HEK293T (cell line): Measurements from ENCODE around the gene CD7.

Experiments used
- CTCF ChIA-PET: fragments of 350-600 bp; formaldehyde crosslinking; extraction: SDS; loops from one replicate; lab custom pipeline; 2021; ENCODE audit warnings: antibody characterized with exemption, inconsistent platforms; lab: Yijun Ruan, JAX
- POLR2A ChIA-PET: fragments of 350-600 bp; formaldehyde crosslinking; extraction: SDS; loops from one replicate; lab custom pipeline; 2020; ENCODE audit warnings: antibody characterized with exemption, inconsistent platforms; lab: Yijun Ruan, JAX
- DNase-seq: peaks from one replicate; pipeline ENCODE4 v3.0.0; 2012; ENCODE audit warnings: mixed read lengths; ENCODE audit errors: extremely low spot score
- ARNT ChIP-seq: fragments of 450-650 bp; IDR thresholded peaks from 2 replicates; pipeline ENCODE4 v1.6.1; 2017; ENCODE audit warnings: mild to moderate bottlenecking
- ELF4 ChIP-seq: fragments of 450-650 bp; IDR thresholded peaks from 2 replicates; pipeline ENCODE4 v1.6.1; 2017; ENCODE audit warnings: antibody characterized with exemption
- FOXA1 ChIP-seq: fragments of 450-650 bp; IDR thresholded peaks from 2 replicates; pipeline ENCODE4 v1.6.1; 2016; ENCODE audit warnings: mild to moderate bottlenecking
- FOXK2 ChIP-seq: fragments of 450-650 bp; IDR thresholded peaks from 2 replicates; pipeline ENCODE4 v1.6.1; 2016; ENCODE audit warnings: mild to moderate bottlenecking
- FOXM1 ChIP-seq: fragments of 450-650 bp; IDR thresholded peaks from 2 replicates; pipeline ENCODE4 v1.6.1; 2017; ENCODE audit warnings: mild to moderate bottlenecking, borderline replicate concordance
- HDGF ChIP-seq: fragments of 450-650 bp; IDR thresholded peaks from 2 replicates; pipeline ENCODE4 v1.6.1; 2017; ENCODE audit warnings: antibody characterized with exemption, borderline replicate concordance
- L3MBTL2 ChIP-seq: fragments of 450-650 bp; conservative IDR thresholded peaks from 2 replicates; pipeline ENCODE4 v1.6.1; 2016; ENCODE audit warnings: mild to moderate bottlenecking
- LEF1 ChIP-seq: fragments of 450-650 bp; IDR thresholded peaks from 2 replicates; pipeline ENCODE4 v1.6.1; 2017; ENCODE audit warnings: mild to moderate bottlenecking, borderline replicate concordance
- NFRKB ChIP-seq: fragments of 450-650 bp; IDR thresholded peaks from 2 replicates; pipeline ENCODE4 v1.6.1; 2016; ENCODE audit warnings: mild to moderate bottlenecking, moderate library complexity
- PKNOX1 ChIP-seq: fragments of 450-650 bp; IDR thresholded peaks from 2 replicates; pipeline ENCODE4 v1.6.1; 2016
- SP1 ChIP-seq: fragments of 450-650 bp; IDR thresholded peaks from 2 replicates; pipeline ENCODE4 v1.6.1; 2017
- SUZ12 ChIP-seq: fragments of 450-650 bp; IDR thresholded peaks from 2 replicates; pipeline ENCODE4 v1.6.1; 2016; ENCODE audit warnings: mild to moderate bottlenecking
- TARDBP ChIP-seq: fragments of 450-650 bp; IDR thresholded peaks from 2 replicates; pipeline ENCODE4 v1.6.1; 2016
- ZNF384 ChIP-seq: fragments of 450-650 bp; IDR thresholded peaks from 2 replicates; pipeline ENCODE4 v1.6.1; 2016

Gene CD7

GRCh38 chr17:82275326-82275725 is 42.1 kb downstream of the CD7 start:
- POLR2A ChIA-PET: interaction anchor here (1.4 to 4.0 kb wide), 3 partner anchors 8 to 16 kb away, joined by 3 to 30 read pairs (median 18); no protein-coding TSS in a partner anchor
- CTCF ChIA-PET: interaction anchor here (0.7 kb wide), 1 partner anchor 16 kb away, joined by 3 read pairs; no protein-coding TSS in a partner anchor
- TF ChIP-seq TARDBP (no peak), FOXK2 (no peak), HDGF (no peak), PKNOX1 (no peak)
- no peak for DNase-seq

- DNase-seq: no peak
- no peak for TF ChIP-seq SUZ12
- no peak for TF ChIP-seq FOXK2
- TF ChIP-seq NFRKB: no peak
- peak; percentile 23; the same call in 1 of the 2 replicates for TF ChIP-seq L3MBTL2
- ChIA-PET CTCF (no interaction called here), POLR2A (interaction anchor here (1.0 to 4.0 kb wide), 6 partner anchors 9 to 23 kb away, joined by 3 to 30 read pairs (median 6); no protein-coding TSS in a partner anchor)
These were observed 43.0 kb downstream of the CD7 start for GRCh38 chr17:82274134-82275020.

GRCh38 chr17:82273327-82274133 is 43.9 kb downstream of the CD7 start, which contains the start of gene CSNK1D:
TSS of gene CSNK1D (minus strand) at chr17:82273700. CDS start at chr17:82273381, 319 bp downstream.
- POLR2A ChIA-PET: interaction anchor here (0.5 to 4.0 kb wide), 6 partner anchors 10 to 596 kb away, joined by 3 to 30 read pairs (median 6); no protein-coding TSS in a partner anchor
- peak; percentile 98 for DNase-seq
- no peak for TF ChIP-seq PKNOX1
- TF ChIP-seq ELF4: peak; percentile 73
- CTCF ChIA-PET: no interaction called here

DNA sequence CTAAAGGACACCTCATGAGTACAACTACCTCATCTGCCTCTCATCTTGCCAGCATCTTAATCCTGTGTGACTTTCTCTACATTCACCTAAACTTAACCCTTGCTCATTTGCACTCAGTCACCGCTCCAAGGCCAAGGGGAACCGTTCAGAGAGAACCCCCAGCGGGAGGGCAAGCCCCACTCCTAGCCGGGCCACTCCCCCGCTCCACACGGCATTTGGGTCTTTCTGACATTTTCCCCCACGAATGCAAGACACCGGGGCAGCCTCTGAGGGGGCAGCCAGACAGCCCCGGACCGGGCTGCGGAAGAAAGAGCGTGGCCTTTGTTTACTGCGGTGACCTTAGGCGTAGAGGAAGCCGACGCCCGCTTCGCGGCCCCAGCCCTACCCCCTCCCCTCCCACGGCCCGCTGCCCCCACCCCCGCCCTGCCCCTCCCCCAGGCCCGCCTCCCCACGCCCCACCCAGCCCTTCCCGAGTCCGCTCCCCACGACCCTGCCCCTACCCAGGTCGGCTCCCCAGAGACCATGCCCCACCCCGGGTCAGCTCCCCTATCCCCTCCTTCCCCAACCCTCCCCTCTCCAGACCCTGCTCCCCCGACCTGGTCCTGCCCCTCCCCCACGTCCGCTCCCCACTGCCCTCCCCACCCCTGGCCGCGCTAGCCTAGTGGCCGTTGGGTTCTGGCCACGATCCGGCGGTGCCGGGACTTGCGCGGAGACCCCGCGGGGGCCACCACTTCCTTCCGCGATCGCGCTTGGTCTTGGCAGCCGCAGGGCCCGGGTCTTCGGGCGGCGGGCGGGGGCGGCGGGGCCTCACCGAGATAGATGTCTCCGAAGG is 44.7 kb downstream of the CD7 start:
- peak; percentile 63 for DNase-seq

GRCh38 chr17:82271401-82271800 is 46.0 kb downstream of the CD7 start:
- POLR2A ChIA-PET: interaction anchor here (1.7 kb wide), 1 partner anchor 21 kb away, joined by 4 read pairs; no protein-coding TSS in a partner anchor
- CTCF ChIA-PET: no interaction called here

More for the DNA sequence above, 44.7 kb downstream of the CD7 start:
- ChIA-PET POLR2A (interaction anchor here (1.0 to 4.0 kb wide), 5 partner anchors 10 to 25 kb away, joined by 4 to 30 read pairs (median 7); no protein-coding TSS in a partner anchor), CTCF (no interaction called here)
- no peak for TF ChIP-seq FOXK2
- TF ChIP-seq FOXM1: no peak
- no peak for TF ChIP-seq LEF1
- TF ChIP-seq HDGF: no peak
- no peak for TF ChIP-seq L3MBTL2
- no peak for TF ChIP-seq TARDBP
- TF ChIP-seq PKNOX1: no peak
- no peak for TF ChIP-seq FOXA1
- TF ChIP-seq ZNF384: no peak

GRCh38 chr17:82270651-82271050 is 46.8 kb downstream of the CD7 start:
- DNase-seq: no peak
- CTCF ChIA-PET: no interaction called here

More at GRCh38 chr17:82271401-82271800, 46.0 kb downstream of the CD7 start:
- no peak for DNase-seq
- no peak for TF ChIP-seq HDGF

More at GRCh38 chr17:82270651-82271050, 46.8 kb downstream of the CD7 start:
- TF ChIP-seq LEF1 (no peak), NFRKB (no peak), ZNF384 (no peak), ARNT (no peak), HDGF (no peak), SP1 (no peak)
- POLR2A ChIA-PET: interaction anchor here (1.7 kb wide), 1 partner anchor 22 kb away, joined by 4 read pairs; no protein-coding TSS in a partner anchor
